ENCODE measurements around the gene KRT78.

DNA sequence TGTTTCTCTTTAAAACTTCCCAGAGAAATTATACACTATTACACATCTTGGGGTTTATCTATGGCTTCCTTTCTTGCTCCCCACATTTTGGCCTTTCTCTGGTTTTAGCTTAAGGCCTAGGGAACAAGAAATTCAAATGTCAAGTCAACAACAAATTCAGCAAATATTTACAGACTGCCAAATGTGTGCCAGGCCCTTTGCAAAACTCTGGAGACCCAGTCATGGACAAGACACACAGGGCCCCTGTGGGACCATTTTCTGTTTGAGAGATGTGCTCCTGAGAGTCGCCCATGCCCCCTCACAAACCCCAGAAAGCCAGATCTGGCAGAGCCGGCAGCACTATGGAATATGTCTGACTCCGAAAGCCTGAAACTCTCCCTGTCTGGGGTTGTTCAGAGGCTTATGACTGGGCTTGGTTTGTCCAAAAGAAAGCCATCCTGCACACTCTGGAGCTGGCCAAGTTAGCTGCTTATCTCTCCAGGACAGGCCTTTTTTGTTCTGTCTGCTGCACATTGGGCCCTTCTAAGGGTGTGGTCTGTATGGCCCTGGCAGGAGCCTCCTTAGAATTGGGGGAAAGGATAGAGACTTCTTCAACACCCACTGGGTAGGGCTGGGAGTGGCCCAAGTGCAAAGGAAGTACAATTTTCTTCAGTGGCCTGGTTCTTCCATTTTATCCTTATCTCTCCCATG, 51.8 kb downstream of the KRT78 start:
- no peak for TF ChIP-seq CTCF (IDR thresholded peaks at IDR 0.05; ENCODE audit: low read depth, low read length, poor library complexity, severe bottlenecking)
- no peak for TF ChIP-seq EZH2phosphoT487 (IDR thresholded peaks at IDR 0.05; ENCODE audit: borderline replicate concordance, low read length)
